A549 (cell line): ENCODE measurements around the gene CACNA2D2.

Source experiments
- CEBPB ChIP-seq, 2 experiments: fragments of >200 bp in 1 of 2; sonication (Bioruptor Twin) in 1 of 2; formaldehyde crosslinking in 1 of 2; IDR thresholded peaks; 2 replicates each; pipeline ENCODE4 v1.6.1; 2012 to 2016
- HEYL ChIP-seq: fragments of 250-450 bp; sonication (Bioruptor Pico); IDR thresholded peaks from 2 replicates; pipeline ENCODE4 v1.8.0; 2021; ENCODE audit warnings: mild to moderate bottlenecking, moderate library complexity
- TF ChIP-seq, protein P1 (sequence below): IDR thresholded peaks from 2 replicates; pipeline ENCODE4 v1.6.1; 2012; ENCODE audit warnings: low read depth, borderline replicate concordance
- TF ChIP-seq, protein P2 (sequence below): fragments of >200 bp; sonication (Bioruptor Twin); formaldehyde crosslinking; IDR thresholded peaks from 3 replicates; pipeline ENCODE4 v1.5.1; 2016

GRCh38 chr3:50314816-50315215 lies 188.6 kb downstream of the CACNA2D2 start:
- TF ChIP-seq, protein P1, sequence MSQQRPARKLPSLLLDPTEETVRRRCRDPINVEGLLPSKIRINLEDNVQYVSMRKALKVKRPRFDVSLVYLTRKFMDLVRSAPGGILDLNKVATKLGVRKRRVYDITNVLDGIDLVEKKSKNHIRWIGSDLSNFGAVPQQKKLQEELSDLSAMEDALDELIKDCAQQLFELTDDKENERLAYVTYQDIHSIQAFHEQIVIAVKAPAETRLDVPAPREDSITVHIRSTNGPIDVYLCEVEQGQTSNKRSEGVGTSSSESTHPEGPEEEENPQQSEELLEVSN: no peak
- TF ChIP-seq CEBPB (IDR thresholded peaks at IDR 0.05): no peak
- TF ChIP-seq HEYL (CRISPR knock-in tag): no peak
- TF ChIP-seq, protein P2, sequence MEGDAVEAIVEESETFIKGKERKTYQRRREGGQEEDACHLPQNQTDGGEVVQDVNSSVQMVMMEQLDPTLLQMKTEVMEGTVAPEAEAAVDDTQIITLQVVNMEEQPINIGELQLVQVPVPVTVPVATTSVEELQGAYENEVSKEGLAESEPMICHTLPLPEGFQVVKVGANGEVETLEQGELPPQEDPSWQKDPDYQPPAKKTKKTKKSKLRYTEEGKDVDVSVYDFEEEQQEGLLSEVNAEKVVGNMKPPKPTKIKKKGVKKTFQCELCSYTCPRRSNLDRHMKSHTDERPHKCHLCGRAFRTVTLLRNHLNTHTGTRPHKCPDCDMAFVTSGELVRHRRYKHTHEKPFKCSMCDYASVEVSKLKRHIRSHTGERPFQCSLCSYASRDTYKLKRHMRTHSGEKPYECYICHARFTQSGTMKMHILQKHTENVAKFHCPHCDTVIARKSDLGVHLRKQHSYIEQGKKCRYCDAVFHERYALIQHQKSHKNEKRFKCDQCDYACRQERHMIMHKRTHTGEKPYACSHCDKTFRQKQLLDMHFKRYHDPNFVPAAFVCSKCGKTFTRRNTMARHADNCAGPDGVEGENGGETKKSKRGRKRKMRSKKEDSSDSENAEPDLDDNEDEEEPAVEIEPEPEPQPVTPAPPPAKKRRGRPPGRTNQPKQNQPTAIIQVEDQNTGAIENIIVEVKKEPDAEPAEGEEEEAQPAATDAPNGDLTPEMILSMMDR: no peak
